ENCODE results near the gene KRT33B. TPM values are rescaled to one million over a fixed set of nuclear protein-coding genes. Genes with fewer than 3 reads are reported as not detected.
"Not testable (repeated sequence)": the region's sequence is repeated elsewhere in the genome, so short reads cannot be mapped to it uniquely, and the experiment has no call there.

KRT33B gene
- total RNA-seq, 1 donor from 2014 or later: not detected

DNA sequence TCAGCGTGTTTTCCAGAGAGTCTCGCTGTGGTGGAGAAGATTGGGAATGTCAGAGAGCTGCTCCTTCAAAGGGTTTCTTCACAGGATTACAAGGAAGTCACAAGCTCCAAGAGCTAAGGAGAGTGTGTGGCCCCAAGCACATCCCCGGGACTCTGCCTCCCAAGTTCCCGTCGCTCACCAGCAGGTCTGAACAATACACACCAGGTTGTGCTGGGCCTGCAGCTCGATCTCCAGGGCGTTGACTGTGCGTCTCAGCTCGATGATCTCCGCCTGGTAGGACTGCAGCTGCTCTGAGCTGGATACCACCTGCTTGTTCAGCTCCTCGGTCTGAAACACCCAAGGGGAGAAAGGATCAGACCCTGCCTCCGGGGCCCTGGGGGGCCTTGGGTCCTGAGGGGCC lies 25.4 kb upstream of the KRT33B start:
- H3K9me3 ChIP-seq (ENCODE audit: control insufficient read depth in 3 of 3, low read length in 3 of 3); H3K27me3 ChIP-seq (ENCODE audit: control insufficient read depth in 3 of 3, insufficient read depth in 3 of 3, low read length in 3 of 3); H3K4me3 ChIP-seq (ENCODE audit: low read length in 3 of 3); H3K36me3 ChIP-seq (ENCODE audit: control insufficient read depth in 3 of 3, insufficient read depth in 3 of 3, low read length in 3 of 3); H3K9ac ChIP-seq (ENCODE audit: low read depth in 1 of 3, low read length in 3 of 3); H3K27ac ChIP-seq (ENCODE audit: low read depth, low read length): not testable (repeated sequence)
- peaks cover 6 to 18% (median 16%) of the 10 kb centered on the region in 3 donors for H3K4me1 ChIP-seq (ENCODE audit: control insufficient read depth in 3 of 3, insufficient read depth in 3 of 3, low read length in 3 of 3)

DNA sequence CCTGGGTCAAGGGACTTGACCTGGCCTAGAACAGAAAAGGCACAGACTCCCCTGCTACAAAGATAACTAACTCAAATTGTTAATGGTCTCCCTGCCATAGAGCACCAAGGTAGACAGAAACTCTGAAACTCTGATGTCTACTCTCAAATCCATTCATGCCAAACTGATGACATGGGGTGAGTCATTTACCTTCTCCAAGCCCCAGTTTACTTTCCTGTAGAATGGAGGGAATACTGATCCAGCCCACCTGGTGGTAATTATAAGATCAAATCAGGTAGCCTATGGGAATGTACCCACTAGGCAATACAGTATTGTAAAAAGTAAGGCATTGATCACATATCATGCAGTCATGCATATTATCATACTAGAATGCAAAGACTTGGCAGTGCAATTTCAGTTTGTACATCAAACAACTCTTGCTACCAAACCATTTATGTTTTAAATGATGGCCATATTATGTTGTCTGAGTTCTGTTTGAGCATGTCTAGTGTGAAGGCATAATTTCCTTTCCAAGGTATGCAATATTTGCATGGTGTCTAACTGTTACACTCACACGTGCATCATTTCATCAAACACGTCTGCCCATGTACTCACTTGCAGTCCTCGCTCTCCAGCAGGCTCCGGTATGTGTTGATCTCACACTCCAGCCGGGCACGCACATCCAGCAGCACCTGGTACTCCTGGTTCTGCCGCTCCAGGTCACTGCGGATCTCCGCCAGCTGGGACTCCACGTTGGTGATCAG lies 24.8 kb upstream of the KRT33B start:
- Histone ChIP-seq H3K9ac (ENCODE audit: low read depth in 1 of 3, low read length in 3 of 3) (no peak overlapping the region), H3K27me3 (ENCODE audit: control insufficient read depth in 3 of 3, insufficient read depth in 3 of 3, low read length in 3 of 3) (peaks cover 0 to 2% (median 0%) of the 10 kb centered on the region in 3 donors), H3K4me1 (ENCODE audit: control insufficient read depth in 3 of 3, insufficient read depth in 3 of 3, low read length in 3 of 3) (peaks cover 6 to 18% (median 16%) of the 10 kb centered on the region in 3 donors), H3K27ac (ENCODE audit: low read depth, low read length) (no peak overlapping the region), H3K36me3 (ENCODE audit: control insufficient read depth in 3 of 3, insufficient read depth in 3 of 3, low read length in 3 of 3) (no peaks in the 10 kb centered on the region), H3K9me3 (ENCODE audit: control insufficient read depth in 3 of 3, low read length in 3 of 3) (no peaks in the 10 kb centered on the region), H3K4me3 (ENCODE audit: low read length in 3 of 3) (no peak overlapping the region)

DNA sequence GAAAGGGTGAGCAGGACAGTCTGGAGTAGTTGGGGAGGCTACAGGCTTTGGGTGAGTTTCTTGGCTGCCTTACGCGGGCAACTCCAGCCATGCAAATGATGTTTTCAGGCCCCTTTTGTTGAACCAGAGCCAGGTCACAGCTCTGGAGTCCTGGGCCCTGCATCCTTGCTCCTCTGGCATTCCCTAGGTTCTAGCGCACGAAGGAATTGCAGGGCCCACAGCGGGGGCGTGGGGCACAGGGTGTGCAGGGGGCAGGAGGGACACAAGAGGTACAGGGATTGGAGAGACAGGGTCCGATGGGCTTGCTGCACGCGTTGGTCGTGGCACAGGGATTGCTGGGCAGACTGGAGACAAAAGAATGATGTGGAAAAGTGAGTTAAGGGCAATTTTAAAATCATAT lies 24.2 kb upstream of the KRT33B start:
- Histone ChIP-seq H3K27ac (ENCODE audit: low read depth, low read length) (no peak overlapping the region), H3K4me3 (ENCODE audit: low read length in 3 of 3) (no peak overlapping the region), H3K4me1 (ENCODE audit: control insufficient read depth in 3 of 3, insufficient read depth in 3 of 3, low read length in 3 of 3) (peaks cover 6 to 18% (median 16%) of the 10 kb centered on the region in 3 donors), H3K27me3 (ENCODE audit: control insufficient read depth in 3 of 3, insufficient read depth in 3 of 3, low read length in 3 of 3) (peaks cover 0 to 2% (median 0%) of the 10 kb centered on the region in 3 donors), H3K9me3 (ENCODE audit: control insufficient read depth in 3 of 3, low read length in 3 of 3) (no peaks in the 10 kb centered on the region), H3K36me3 (ENCODE audit: control insufficient read depth in 3 of 3, insufficient read depth in 3 of 3, low read length in 3 of 3) (no peaks in the 10 kb centered on the region), H3K9ac (ENCODE audit: low read depth in 1 of 3, low read length in 3 of 3) (no peak overlapping the region)

DNA sequence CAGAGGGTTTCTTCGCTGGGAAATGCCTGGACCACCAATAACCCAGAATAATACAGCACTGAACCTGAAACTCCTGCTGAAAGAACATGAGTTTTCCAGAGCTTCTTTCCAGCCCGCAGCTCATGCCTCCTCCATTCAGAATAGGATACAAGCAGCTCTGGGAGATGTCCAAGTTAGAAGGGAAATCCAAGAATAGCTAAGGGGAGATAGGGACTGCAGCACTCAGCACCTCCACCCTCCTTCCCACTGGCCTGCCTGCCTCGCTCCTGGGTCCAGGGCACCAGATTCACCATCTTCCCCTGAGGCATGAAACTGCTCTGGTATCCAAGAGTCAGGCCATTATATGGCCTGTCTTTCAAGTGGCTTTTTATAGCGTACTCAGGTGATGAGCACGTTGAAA lies 23.7 kb upstream of the KRT33B start:
- Histone ChIP-seq H3K27ac (ENCODE audit: low read depth, low read length) (no peak overlapping the region), H3K27me3 (ENCODE audit: control insufficient read depth in 3 of 3, insufficient read depth in 3 of 3, low read length in 3 of 3) (peaks cover 0 to 2% (median 0%) of the 10 kb centered on the region in 3 donors), H3K4me1 (ENCODE audit: control insufficient read depth in 3 of 3, insufficient read depth in 3 of 3, low read length in 3 of 3) (peaks cover 6 to 18% (median 16%) of the 10 kb centered on the region in 3 donors), H3K9ac (ENCODE audit: low read depth in 1 of 3, low read length in 3 of 3) (no peak overlapping the region), H3K9me3 (ENCODE audit: control insufficient read depth in 3 of 3, low read length in 3 of 3) (no peaks in the 10 kb centered on the region), H3K4me3 (ENCODE audit: low read length in 3 of 3) (no peak overlapping the region), H3K36me3 (ENCODE audit: control insufficient read depth in 3 of 3, insufficient read depth in 3 of 3, low read length in 3 of 3) (no peaks in the 10 kb centered on the region)

DNA sequence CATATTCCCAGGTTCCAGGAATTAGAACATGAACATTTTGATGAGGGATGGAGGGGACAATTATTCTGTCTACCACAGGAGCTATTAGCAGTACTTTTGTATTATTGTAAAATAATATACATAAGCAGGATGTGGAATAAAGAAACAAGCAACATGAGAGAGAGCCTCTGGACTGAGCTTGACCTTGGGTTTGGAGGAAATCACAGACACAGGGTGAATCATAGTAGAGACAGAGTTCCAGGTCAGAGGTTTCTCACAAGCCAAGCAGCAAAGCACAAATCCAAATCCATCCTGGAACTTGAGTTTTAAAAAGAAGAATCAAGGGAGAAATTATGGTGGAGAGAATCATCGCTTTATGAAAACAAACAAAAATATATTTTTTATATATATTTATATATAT lies 22.7 kb upstream of the KRT33B start:
- no peak overlapping the region for H3K4me3 ChIP-seq (ENCODE audit: low read length in 3 of 3)
- H3K27ac ChIP-seq (ENCODE audit: low read depth, low read length): no peak overlapping the region
- H3K27me3 ChIP-seq (ENCODE audit: control insufficient read depth in 3 of 3, insufficient read depth in 3 of 3, low read length in 3 of 3): peaks cover 0 to 2% (median 0%) of the 10 kb centered on the region in 3 donors
- no peaks in the 10 kb centered on the region for H3K36me3 ChIP-seq (ENCODE audit: control insufficient read depth in 3 of 3, insufficient read depth in 3 of 3, low read length in 3 of 3)
- H3K4me1 ChIP-seq (ENCODE audit: control insufficient read depth in 3 of 3, insufficient read depth in 3 of 3, low read length in 3 of 3): peaks cover 3 to 14% (median 14%) of the 10 kb centered on the region in 3 donors
- H3K9ac ChIP-seq (ENCODE audit: low read depth in 1 of 3, low read length in 3 of 3): no peak overlapping the region
- no peaks in the 10 kb centered on the region for H3K9me3 ChIP-seq (ENCODE audit: control insufficient read depth in 3 of 3, low read length in 3 of 3)

DNA sequence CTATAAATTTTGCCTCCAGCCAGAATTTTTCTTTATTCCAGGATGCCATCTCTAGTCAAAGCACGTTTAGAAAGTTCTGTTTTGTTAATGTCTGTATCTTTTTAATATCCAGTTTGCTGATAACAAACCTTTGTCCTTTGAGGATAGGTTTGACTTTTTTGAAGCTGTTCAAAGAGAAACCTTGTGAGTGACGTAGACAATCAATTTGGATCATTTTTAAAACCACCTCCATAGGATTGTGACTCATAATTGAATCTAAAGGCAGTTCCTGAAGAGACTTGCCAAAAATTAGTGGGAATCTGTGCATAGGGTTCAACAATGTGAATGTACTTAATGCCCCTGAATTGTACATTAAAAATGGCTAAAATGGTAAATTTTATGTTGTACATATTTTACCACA lies 21.9 kb upstream of the KRT33B start:
- peaks cover 3 to 9% (median 7%) of the 10 kb centered on the region in 3 donors for H3K4me1 ChIP-seq (ENCODE audit: control insufficient read depth in 3 of 3, insufficient read depth in 3 of 3, low read length in 3 of 3)
- H3K9ac ChIP-seq (ENCODE audit: low read depth in 1 of 3, low read length in 3 of 3): no peak overlapping the region
- no peak overlapping the region for H3K4me3 ChIP-seq (ENCODE audit: low read length in 3 of 3)
- peaks cover 0 to 2% (median 0%) of the 10 kb centered on the region in 3 donors for H3K9me3 ChIP-seq (ENCODE audit: control insufficient read depth in 3 of 3, low read length in 3 of 3)
- no peaks in the 10 kb centered on the region for H3K36me3 ChIP-seq (ENCODE audit: control insufficient read depth in 3 of 3, insufficient read depth in 3 of 3, low read length in 3 of 3)
- H3K27ac ChIP-seq (ENCODE audit: low read depth, low read length): no peak overlapping the region
- peaks cover 0 to 2% (median 0%) of the 10 kb centered on the region in 3 donors for H3K27me3 ChIP-seq (ENCODE audit: control insufficient read depth in 3 of 3, insufficient read depth in 3 of 3, low read length in 3 of 3)

DNA sequence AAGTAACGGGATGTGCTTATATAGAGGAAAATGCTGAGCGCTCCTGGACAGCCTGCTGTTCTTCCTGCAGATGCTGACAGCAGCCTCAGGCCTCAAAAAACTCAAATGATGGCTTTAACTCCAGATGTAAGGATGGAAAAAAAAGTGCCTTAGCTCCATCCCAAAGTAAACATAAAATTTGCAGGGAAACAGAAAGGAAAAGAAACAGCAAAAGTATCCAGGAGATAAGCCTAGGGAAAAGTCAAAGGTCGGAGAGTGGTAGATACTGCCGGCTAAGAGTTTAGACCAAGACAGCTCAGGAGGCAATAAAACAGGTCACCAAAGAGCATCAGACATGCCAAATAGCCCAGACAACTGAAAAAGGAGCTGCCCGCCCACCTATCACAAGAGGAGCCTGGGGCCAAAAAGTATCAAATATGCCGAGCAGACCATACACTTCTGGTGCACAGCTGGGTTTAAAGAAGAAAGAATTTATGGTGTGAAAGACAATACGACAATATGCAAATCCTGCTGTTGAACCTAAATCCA lies 20.9 kb upstream of the KRT33B start:
- Histone ChIP-seq H3K9ac (ENCODE audit: low read depth in 1 of 3, low read length in 3 of 3) (no peak overlapping the region), H3K4me3 (ENCODE audit: low read length in 3 of 3) (no peak overlapping the region), H3K27me3 (ENCODE audit: control insufficient read depth in 3 of 3, insufficient read depth in 3 of 3, low read length in 3 of 3) (peaks cover 0 to 2% (median 0%) of the 10 kb centered on the region in 3 donors), H3K4me1 (ENCODE audit: control insufficient read depth in 3 of 3, insufficient read depth in 3 of 3, low read length in 3 of 3) (peaks cover 3 to 6% (median 3%) of the 10 kb centered on the region in 3 donors), H3K9me3 (ENCODE audit: control insufficient read depth in 3 of 3, low read length in 3 of 3) (peaks cover 0 to 2% (median 0%) of the 10 kb centered on the region in 3 donors), H3K36me3 (ENCODE audit: control insufficient read depth in 3 of 3, insufficient read depth in 3 of 3, low read length in 3 of 3) (no peaks in the 10 kb centered on the region), H3K27ac (ENCODE audit: low read depth, low read length) (no peak overlapping the region)

DNA sequence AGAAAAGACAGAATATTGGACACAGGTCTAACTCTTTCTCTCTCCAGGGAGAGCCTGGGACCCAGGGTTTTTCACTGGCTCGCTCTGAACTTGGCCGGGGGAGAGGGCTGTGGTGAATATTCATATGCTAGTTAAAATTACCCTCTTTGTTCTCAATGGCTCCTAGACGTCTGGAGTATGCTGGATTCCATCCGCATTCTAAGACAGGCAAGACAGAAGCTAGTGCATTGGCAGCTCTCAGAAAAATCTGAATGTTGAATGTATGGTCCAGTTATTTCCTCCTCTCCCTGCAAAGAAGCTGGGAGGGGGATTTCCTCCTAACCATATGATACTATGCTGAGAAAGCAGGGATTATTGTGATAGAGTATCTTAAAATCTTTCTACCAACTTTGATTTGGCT lies 18.1 kb upstream of the KRT33B start:
- H3K9ac ChIP-seq (ENCODE audit: low read depth in 1 of 3, low read length in 3 of 3): no peak overlapping the region
- H3K27ac ChIP-seq (ENCODE audit: low read depth, low read length): no peak overlapping the region
- peaks cover 0 to 2% (median 0%) of the 10 kb centered on the region in 3 donors for H3K9me3 ChIP-seq (ENCODE audit: control insufficient read depth in 3 of 3, low read length in 3 of 3)
- H3K27me3 ChIP-seq (ENCODE audit: control insufficient read depth in 3 of 3, insufficient read depth in 3 of 3, low read length in 3 of 3): peaks cover 0 to 2% (median 0%) of the 10 kb centered on the region in 3 donors
- no peaks in the 10 kb centered on the region for H3K4me1 ChIP-seq (ENCODE audit: control insufficient read depth in 3 of 3, insufficient read depth in 3 of 3, low read length in 3 of 3)
- H3K4me3 ChIP-seq (ENCODE audit: low read length in 3 of 3): no peak overlapping the region
- no peaks in the 10 kb centered on the region for H3K36me3 ChIP-seq (ENCODE audit: control insufficient read depth in 3 of 3, insufficient read depth in 3 of 3, low read length in 3 of 3)

DNA sequence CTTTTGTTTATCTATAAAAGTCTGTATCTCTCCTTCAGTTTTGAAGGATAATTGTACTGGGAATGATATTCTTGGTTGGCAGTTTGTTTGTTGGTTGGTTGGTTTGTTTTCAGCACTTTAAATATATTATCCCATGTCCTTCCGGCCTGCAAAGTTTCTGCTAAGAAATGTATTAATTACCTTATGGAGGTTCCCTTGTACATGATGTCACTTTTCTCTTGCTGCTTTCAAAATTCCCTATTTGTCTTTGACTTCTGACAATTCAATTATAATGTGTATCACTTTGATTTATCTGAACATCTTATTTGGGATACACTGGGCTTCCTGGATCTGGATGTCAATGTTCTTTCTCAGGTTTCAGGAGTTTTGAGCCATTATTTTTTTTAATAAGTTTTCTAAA lies 16.6 kb upstream of the KRT33B start:
- H3K9me3 ChIP-seq (ENCODE audit: control insufficient read depth in 3 of 3, low read length in 3 of 3): peaks cover 0 to 2% (median 0%) of the 10 kb centered on the region in 3 donors
- H3K4me1 ChIP-seq (ENCODE audit: control insufficient read depth in 3 of 3, insufficient read depth in 3 of 3, low read length in 3 of 3): no peaks in the 10 kb centered on the region
- no peak overlapping the region for H3K27ac ChIP-seq (ENCODE audit: low read depth, low read length)
- H3K4me3 ChIP-seq (ENCODE audit: low read length in 3 of 3): no peak overlapping the region
- no peak overlapping the region for H3K9ac ChIP-seq (ENCODE audit: low read depth in 1 of 3, low read length in 3 of 3)
- H3K36me3 ChIP-seq (ENCODE audit: control insufficient read depth in 3 of 3, insufficient read depth in 3 of 3, low read length in 3 of 3): no peaks in the 10 kb centered on the region
- peaks cover 0 to 8% (median 0%) of the 10 kb centered on the region in 3 donors for H3K27me3 ChIP-seq (ENCODE audit: control insufficient read depth in 3 of 3, insufficient read depth in 3 of 3, low read length in 3 of 3)

DNA sequence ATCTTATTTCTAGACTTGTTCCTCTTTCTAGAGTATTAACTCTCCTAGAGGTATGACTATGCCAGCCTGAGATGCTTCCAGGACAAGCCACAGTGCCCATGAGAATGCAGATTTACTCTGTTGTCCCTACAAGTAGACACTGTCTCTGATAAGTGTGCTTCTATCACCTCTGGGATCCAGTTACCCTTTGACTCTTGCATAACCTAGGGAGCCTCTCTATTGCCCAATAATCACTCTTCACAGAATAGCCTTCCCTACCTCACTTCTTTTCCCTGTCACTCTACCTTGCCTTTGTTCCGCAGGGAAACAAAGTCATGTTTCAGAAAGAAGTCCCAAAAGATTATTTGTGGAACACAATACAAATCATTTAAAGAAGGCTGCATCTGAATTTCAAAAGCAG lies 14.1 kb upstream of the KRT33B start:
- Histone ChIP-seq H3K27me3 (ENCODE audit: control insufficient read depth in 3 of 3, insufficient read depth in 3 of 3, low read length in 3 of 3) (peaks cover 0 to 6% (median 0%) of the 10 kb centered on the region in 3 donors), H3K27ac (ENCODE audit: low read depth, low read length) (no peak overlapping the region), H3K9ac (ENCODE audit: low read depth in 1 of 3, low read length in 3 of 3) (no peak overlapping the region), H3K4me1 (ENCODE audit: control insufficient read depth in 3 of 3, insufficient read depth in 3 of 3, low read length in 3 of 3) (no peaks in the 10 kb centered on the region), H3K36me3 (ENCODE audit: control insufficient read depth in 3 of 3, insufficient read depth in 3 of 3, low read length in 3 of 3) (no peaks in the 10 kb centered on the region), H3K4me3 (ENCODE audit: low read length in 3 of 3) (no peak overlapping the region), H3K9me3 (ENCODE audit: control insufficient read depth in 3 of 3, low read length in 3 of 3) (peaks cover 0 to 2% (median 0%) of the 10 kb centered on the region in 3 donors)

Data from skeletal muscle tissue (tissue), 4 donors.